HuH-7.5 (cell line): Measurements from ENCODE around the gene TFCP2L1.

Experiments used
- DNase-seq: peaks from one replicate; pipeline ENCODE4 v3.0.0; 2011; ENCODE audit warnings: low spot score

The TFCP2L1 gene

DNA sequence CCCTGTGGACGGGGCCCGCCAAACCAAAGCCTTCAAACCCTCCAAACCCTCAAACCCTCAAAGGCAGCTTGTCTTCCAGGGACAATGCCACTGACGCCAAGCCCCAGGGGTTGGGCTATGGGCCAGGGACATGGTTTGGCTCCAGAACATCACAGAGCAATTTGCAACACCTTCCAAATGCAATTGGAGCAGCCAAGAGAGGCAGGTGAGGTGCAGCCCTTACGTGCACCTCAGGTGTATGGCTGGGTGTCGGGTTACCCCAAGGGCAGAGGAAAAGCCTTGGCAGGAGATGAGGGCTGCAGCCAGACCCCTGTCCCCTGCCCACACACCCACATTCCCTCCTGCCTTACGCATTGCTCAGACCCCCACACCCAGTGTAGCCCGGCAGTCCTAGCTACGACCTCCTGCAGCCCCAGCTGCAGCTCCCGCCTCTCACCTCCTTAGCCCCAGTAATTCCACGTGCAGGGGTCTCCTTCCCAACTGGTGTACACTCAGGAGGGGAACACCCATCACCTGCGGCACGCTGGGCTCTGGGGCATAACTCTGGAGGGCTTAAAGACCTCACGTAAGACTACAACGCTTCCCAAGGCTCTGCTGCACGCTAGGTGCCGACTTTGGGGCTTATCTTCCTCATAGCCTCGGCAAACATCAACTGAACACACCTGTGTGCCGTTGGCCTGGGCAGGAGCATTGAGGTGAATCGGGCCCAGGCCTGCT is 88.7 kb downstream of the TFCP2L1 start:
- no peak for DNase-seq

DNA sequence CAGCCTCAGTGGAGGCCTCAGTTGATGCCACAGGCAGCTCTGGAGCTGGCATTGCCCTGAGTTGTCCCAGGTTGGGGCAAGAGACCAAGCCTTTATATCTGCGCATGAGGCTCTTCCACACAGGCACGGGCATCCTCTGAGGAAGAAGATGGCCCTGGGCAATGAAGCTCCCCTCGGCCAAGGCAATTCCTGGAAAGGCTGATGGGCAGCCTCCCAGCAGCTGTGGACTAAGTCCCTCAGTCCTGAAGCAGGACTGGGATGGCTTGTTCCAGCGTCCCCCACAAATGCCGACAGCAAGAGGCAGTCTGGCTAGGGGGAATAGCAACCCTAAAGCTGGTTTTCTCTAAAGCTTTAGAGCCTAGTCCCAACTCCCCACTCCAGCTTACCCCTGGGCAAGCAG is 90.0 kb downstream of the TFCP2L1 start:
- no peak for DNase-seq

DNA sequence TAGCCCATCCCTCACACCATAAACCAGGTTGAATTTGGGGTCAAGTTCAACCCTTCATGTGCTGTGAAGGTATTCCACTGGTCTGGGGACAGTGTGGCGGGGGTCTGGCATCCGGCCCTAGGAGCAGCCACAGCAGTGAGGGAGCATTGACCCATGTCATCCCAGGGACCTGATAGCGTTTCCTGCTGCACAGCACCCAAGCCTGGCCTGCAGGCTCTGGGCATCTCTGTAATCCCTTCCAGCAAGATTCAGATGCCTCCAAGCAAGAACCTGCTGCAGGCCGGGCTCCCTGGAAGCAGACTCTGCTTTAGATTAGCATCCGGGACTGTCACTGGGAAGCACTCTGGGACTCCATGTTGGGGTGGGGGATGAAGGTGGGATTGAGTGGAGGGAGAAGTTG is 90.4 kb downstream of the TFCP2L1 start:
- DNase-seq, result no peak

- DNase-seq, result no peak
Measured at GRCh38 chr2:121193185-121193584, 91.8 kb downstream of the TFCP2L1 start.

DNA sequence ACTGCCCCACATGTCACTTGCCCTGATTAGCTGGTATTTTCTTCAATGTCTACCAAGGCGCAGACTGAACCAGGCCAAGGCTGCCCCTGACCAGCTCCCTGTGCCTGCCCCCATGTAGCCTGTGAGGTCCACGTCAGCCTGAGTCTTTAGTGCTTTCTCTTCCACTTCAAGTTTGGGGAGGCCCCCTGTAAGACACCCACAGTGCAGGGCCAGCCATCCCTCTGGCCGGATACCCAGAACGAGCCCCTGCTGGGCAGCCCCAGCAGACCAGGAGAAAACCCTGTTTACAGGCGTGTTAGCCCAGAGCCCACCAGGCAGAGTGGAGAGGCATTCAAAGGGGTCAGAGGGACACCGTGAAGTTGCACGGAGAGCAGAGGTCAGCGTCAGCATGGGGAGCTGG is 92.4 kb downstream of the TFCP2L1 start:
- DNase-seq, result no peak

- DNase-seq, result no peak
Measured at GRCh38 chr2:121191191-121192170, 93.5 kb downstream of the TFCP2L1 start.

DNA sequence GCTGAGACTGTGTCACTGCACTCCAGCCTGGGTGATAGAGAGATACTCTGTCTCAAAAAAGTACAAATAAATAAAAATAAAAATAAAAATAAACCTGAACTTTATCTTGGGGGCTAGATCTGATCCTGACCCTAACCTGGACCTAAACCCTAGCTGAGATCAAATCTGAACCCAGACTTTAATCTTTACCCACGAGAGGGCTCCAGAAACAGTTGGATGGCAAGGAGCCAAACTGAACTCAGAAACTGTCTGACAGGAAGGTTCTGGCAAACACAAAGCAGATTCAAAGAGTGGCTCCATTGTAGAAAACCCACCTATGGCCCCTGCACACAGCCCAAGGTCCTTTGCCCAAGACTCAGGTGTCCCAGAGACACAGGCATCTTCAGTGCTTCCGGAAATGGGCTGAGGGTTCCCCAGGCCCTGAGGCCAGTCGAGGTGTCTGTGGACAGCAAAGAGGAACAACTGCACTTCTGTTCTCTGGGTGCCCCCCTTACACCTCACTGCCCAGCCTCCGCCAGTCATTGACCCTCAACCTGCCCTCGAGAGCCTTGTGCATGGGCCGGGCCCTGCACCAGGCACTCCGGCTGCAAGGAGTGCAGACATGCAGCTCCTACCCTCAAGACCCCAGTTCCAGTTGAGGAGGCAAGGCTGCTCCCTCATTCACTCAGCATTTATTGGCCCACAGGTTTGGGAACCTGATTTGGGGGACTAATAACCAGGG is 95.2 kb downstream of the TFCP2L1 start:
- DNase-seq, result no peak

- DNase-seq, result no peak
Measured at GRCh38 chr2:121189011-121189410, 96.0 kb downstream of the TFCP2L1 start.

GRCh38 chr2:121187982-121188411 is 97.0 kb downstream of the TFCP2L1 start:
- DNase-seq, result no peak

- no peak for DNase-seq
Measured at GRCh38 chr2:121187351-121187981, 97.5 kb downstream of the TFCP2L1 start.

DNA sequence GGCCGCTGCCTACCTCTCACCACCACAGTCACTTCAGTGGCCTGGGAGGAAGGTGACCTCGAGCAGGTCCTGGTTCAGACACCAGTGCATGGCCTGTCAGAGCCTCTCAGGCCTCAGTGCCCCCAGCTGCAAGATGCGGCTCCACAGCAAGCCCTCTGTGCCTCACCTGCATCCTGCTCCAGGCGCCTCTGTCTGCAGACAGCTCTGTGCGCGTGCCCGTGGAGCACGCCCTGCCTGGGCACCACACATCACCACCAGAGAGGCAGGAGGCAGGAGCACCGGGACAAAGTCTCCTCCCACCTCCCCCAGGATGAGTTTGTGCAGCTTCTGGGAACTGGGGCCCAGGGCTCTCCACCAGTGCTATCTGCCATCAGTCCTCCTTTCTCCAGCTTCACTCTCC is 98.7 kb downstream of the TFCP2L1 start:
- DNase-seq, result no peak

- DNase-seq, result no peak
Measured at GRCh38 chr2:121185571-121186074, 99.4 kb downstream of the TFCP2L1 start.

- no peak for DNase-seq
Measured at GRCh38 chr2:121185111-121185510, 99.9 kb downstream of the TFCP2L1 start.

- DNase-seq, result no peak
Measured at GRCh38 chr2:121184248-121184862, 100.6 kb downstream of the TFCP2L1 start.

DNA sequence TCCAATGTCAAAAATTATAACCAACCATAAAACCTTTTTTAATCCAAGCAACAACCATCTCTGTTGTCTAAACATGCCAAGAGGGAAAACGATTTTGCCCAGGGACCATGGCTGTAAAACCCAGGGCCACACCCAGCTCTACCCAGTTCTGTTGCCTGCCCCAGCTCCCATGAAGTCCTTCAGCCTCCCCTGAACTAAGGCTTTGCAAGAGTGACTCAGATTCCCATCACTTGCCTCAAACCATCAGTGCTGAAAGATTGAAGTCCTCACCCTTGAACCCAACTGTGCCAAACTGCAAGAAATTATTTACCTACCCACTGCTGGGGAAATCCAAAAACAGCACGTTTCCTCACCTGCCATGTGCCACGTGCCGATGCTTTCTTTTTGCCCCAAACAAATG is 102.5 kb downstream of the TFCP2L1 start:
- no peak for DNase-seq

DNA sequence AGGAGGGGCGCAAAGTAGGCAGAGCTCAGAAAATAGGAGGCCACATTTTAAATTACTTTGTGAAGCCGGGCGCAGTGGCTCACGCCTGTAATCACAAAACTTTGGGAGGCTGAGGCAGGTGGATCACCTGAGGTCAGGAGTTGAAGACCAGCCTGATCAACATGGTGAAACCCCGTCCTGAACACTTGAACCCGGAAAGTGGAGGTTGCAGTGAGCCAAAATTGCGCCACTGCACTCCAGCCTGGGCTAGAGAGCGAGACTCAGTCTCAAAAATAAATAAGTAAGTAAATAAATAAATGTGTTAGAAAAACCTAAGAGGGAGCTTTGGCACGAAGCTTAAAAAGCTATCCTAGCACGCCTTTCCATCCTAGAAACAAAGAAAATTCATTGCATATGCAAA is 105.5 kb downstream of the TFCP2L1 start:
- no peak for DNase-seq

- no peak for DNase-seq
Measured at GRCh38 chr2:121178730-121179129, 106.3 kb downstream of the TFCP2L1 start.

DNA sequence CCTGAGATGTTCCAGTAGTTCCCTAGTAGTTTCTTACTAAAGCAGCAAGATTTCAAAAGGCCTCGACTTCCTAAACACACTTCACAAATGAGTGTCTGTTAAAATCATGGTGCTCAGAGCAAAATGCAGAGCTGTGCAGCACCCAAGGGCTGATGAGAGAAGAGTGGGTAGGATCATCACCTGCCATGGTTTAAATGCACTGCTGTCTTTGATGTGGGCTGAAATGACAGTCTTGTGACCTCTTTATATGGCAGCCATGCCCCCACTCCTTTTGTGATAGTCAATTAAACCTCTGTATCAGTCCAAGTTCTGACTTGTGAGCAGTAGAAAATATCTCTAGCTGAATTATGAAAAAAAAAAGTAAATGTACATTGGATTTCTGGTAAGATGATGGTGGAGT is 107.1 kb downstream of the TFCP2L1 start:
- no peak for DNase-seq

DNA sequence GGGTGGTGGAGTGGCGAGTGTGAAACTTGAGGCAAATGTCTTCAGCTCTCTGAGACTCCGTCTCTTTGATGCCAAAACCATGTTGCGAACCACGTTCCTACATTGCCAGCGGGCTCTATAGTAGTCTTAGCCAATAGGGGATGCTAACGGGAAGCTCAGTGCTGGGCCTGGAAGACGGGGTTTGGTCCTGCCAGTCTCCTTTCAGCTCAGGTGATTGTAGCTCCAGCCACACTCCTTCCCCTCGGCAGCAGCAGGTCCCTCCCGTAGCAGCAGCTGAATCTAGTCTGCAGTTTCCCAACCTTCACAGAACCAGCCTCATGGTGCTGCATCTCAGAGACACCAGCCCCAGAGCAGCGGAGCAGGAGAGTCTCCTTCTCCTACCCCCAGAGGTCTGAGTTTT is 109.7 kb downstream of the TFCP2L1 start:
- no peak for DNase-seq

DNA sequence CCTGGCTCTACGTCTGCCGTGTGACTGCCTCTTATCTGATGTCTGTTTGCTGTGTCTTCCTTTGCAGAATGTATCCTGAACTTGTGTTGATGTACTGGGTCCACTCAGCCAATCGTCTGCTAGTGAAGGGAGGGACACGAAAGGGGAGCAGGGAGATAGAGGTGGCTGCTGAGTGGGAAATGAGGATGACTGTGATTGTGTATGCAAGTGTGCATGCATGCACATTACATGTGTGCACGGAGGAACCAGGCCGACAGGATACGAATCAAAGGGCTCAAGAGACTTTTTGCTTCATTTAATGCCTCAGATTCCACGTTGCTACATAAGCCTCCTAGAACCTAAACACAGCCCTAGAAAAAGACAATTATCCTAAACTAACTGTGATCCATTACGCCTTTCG is 111.2 kb downstream of the TFCP2L1 start:
- DNase-seq, result no peak

- DNase-seq, result no peak
Measured at GRCh38 chr2:121173112-121173511, 111.9 kb downstream of the TFCP2L1 start.
